MCF 10A (cell line): ENCODE results near the gene PTPRM. TPM values are rescaled to one million over a fixed set of nuclear protein-coding genes. Genes with fewer than 3 reads are reported as not detected.
A peak's percentile ranks its signal among the peaks of the same experiment; 100 is the strongest.

ENCODE experiments used
- BruUV-seq: library from RNA; stranded (reverse); fragments of 400-500 nt; replicated peaks from 2 replicates; lab custom pipeline; 2021; lab: Mats Ljungman, UMichigan
- CTCF ChIA-PET: fragments of 300-600 bp; sonication (Branson Sonifier 250); formaldehyde crosslinking; extraction: SDS; loops from one replicate; lab custom pipeline; 2021; ENCODE audit warnings: antibody characterized with exemption, inconsistent platforms; lab: Yijun Ruan, JAX
- POLR2A ChIA-PET: fragments of 300-600, 350-650 bp; sonication (Branson Sonifier 250); formaldehyde crosslinking; extraction: SDS; loops from one replicate; lab custom pipeline; 2020; ENCODE audit warnings: antibody characterized with exemption, inconsistent platforms; lab: Yijun Ruan, JAX
- DNase-seq: peaks from one replicate; pipeline ENCODE4 v3.0.0-alpha.2; 2018; ENCODE audit not compliant: unreplicated experiment
- H3K27ac Mint-ChIP-seq: one replicate; pipeline ENCODE4 v1.8.0; 2022; ENCODE audit warnings: mild to moderate bottlenecking, low read depth, mixed read lengths; ENCODE audit not compliant: unreplicated experiment
- H3K27me3 Mint-ChIP-seq: one replicate; pipeline ENCODE4 v1.8.0; 2022; ENCODE audit warnings: mixed read lengths; ENCODE audit not compliant: insufficient read depth, unreplicated experiment
- H3K36me3 Mint-ChIP-seq: one replicate; pipeline ENCODE4 v1.8.0; 2022; ENCODE audit warnings: mild to moderate bottlenecking, moderate library complexity, mixed read lengths; ENCODE audit not compliant: insufficient read depth, unreplicated experiment
- H3K4me1 Mint-ChIP-seq: one replicate; pipeline ENCODE4 v1.8.0; 2022; ENCODE audit warnings: mixed read lengths; ENCODE audit not compliant: insufficient read depth, unreplicated experiment
- H3K4me3 Mint-ChIP-seq: one replicate; pipeline ENCODE4 v1.8.0; 2022; ENCODE audit warnings: mild to moderate bottlenecking, moderate library complexity, mixed read lengths; ENCODE audit not compliant: unreplicated experiment
- H3K9me3 Mint-ChIP-seq: one replicate; pipeline ENCODE4 v1.8.0; 2022; ENCODE audit warnings: mixed read lengths; ENCODE audit not compliant: unreplicated experiment
- intact Hi-C: fragments of 100-400 bp; cut with micrococcal nuclease; formaldehyde crosslinking; loops from 2 replicates; pipeline ENCODE4 v1.14.1; 2022
- total RNA-seq: library from RNA; stranded (reverse); gene quantifications from 2 replicates; pipeline ENCODE4 v1.2.3, GENCODE V29; 2022
- TF ChIP-seq, protein P1 (sequence below): fragments of 200-600 bp; IDR thresholded peaks from one replicate; pipeline ENCODE4 v1.8.0; 2022; ENCODE audit warnings: antibody characterized with exemption, mild to moderate bottlenecking; ENCODE audit not compliant: unreplicated experiment

PTPRM gene
- total RNA-seq, 1 experiment from 2014 or later, result 82.8 TPM

DNA sequence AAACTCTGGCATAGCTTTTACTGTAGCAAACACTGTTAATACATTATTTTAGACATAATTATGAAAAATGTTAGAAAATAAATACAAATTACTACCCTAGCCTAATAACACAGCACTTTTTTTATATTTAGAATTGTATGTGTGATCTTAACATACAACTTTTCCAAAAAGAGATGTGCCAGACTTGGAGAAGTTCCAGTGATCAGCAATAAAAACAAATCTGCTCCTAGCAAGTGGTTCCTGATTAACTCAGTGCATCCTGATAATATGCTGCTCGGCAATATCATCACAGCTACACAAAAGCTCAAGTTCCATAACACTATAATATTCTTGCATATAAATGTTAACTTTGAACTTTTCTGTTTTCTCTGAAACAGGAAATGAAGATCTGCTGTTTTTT is 22.4 kb upstream of the PTPRM start:
- Mint-ChIP-seq H3K27ac (no peak overlapping the region), H3K36me3 (no peaks in the 10 kb centered on the region), H3K9me3 (no peaks in the 10 kb centered on the region), H3K27me3 (no peaks in the 10 kb centered on the region), H3K4me1 (peaks cover 8% of the 10 kb centered on the region), H3K4me3 (no peak overlapping the region)
- TF ChIP-seq, protein P1, sequence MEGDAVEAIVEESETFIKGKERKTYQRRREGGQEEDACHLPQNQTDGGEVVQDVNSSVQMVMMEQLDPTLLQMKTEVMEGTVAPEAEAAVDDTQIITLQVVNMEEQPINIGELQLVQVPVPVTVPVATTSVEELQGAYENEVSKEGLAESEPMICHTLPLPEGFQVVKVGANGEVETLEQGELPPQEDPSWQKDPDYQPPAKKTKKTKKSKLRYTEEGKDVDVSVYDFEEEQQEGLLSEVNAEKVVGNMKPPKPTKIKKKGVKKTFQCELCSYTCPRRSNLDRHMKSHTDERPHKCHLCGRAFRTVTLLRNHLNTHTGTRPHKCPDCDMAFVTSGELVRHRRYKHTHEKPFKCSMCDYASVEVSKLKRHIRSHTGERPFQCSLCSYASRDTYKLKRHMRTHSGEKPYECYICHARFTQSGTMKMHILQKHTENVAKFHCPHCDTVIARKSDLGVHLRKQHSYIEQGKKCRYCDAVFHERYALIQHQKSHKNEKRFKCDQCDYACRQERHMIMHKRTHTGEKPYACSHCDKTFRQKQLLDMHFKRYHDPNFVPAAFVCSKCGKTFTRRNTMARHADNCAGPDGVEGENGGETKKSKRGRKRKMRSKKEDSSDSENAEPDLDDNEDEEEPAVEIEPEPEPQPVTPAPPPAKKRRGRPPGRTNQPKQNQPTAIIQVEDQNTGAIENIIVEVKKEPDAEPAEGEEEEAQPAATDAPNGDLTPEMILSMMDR, result no peak
- DNase-seq, result no peak
- ChIA-PET CTCF (interaction anchor here (2.2 kb wide), 1 partner anchor 272 kb away, joined by 6 read pairs; no protein-coding TSS in a partner anchor), POLR2A (no interaction called here)
- intact Hi-C loops, result no loop called here
- no TSS peak for BruUV-seq

GRCh38 chr18:7545734-7546133 is 21.4 kb upstream of the PTPRM start:
- ChIA-PET POLR2A (no interaction called here), CTCF (no interaction called here)
- peak; percentile 58 for DNase-seq
- H3K4me1 Mint-ChIP-seq, result peaks cover 8% of the 10 kb centered on the region
- no peaks in the 10 kb centered on the region for H3K9me3 Mint-ChIP-seq
- intact Hi-C loops, result no loop called here
- peak overlapping the region; percentile 69 for H3K27ac Mint-ChIP-seq
- no peaks in the 10 kb centered on the region for H3K36me3 Mint-ChIP-seq
- TF ChIP-seq, protein P1, result no peak
- BruUV-seq, result no TSS peak
- H3K4me3 Mint-ChIP-seq, result no peak overlapping the region
- no peaks in the 10 kb centered on the region for H3K27me3 Mint-ChIP-seq

GRCh38 chr18:7548221-7548620 is 18.9 kb upstream of the PTPRM start:
- DNase-seq, result no peak
- BruUV-seq, result no TSS peak
- H3K4me3 Mint-ChIP-seq, result no peak overlapping the region
- TF ChIP-seq, protein P1, result no peak
- no peak overlapping the region for H3K27ac Mint-ChIP-seq
- no peaks in the 10 kb centered on the region for H3K27me3 Mint-ChIP-seq
- H3K9me3 Mint-ChIP-seq, result no peaks in the 10 kb centered on the region
- ChIA-PET CTCF (no interaction called here), POLR2A (no interaction called here)
- intact Hi-C loops, result no loop called here
- H3K4me1 Mint-ChIP-seq, result peaks cover 8% of the 10 kb centered on the region
- H3K36me3 Mint-ChIP-seq, result no peaks in the 10 kb centered on the region

DNA sequence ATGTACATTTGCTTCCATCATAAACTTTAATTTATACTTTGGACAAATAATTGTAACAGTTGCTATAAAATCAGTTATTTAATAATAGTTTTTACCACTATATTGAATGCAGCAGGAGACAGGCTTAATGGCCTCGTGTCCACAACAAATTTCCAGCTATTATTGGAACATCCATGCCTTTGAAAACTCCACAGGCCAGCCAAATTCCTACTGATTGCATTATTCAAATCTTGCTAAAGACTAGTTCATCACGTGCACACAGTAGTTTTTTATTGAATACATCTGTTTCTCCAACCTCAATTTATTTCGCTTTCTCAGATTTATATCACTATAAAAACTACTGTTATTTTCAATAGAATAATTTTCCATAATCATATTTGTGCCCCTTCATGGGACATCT is 18.4 kb upstream of the PTPRM start:
- Mint-ChIP-seq H3K27ac (no peak overlapping the region), H3K36me3 (no peaks in the 10 kb centered on the region), H3K4me1 (peaks cover 8% of the 10 kb centered on the region), H3K4me3 (no peak overlapping the region), H3K27me3 (no peaks in the 10 kb centered on the region), H3K9me3 (no peaks in the 10 kb centered on the region)
- ChIA-PET POLR2A (no interaction called here), CTCF (interaction anchor here (1.2 kb wide), 1 partner anchor 276 kb away, joined by 4 read pairs; no protein-coding TSS in a partner anchor)
- intact Hi-C loops, result no loop called here
- BruUV-seq, result no TSS peak
- no peak for DNase-seq
- TF ChIP-seq, protein P1, result no peak
